H54 (cell line): ENCODE measurements around the gene RNFT1.
"Not testable (repeated sequence)": the region's sequence is repeated elsewhere in the genome, so short reads cannot be mapped to it uniquely, and the experiment has no call there.

Source experiments
- DNase-seq: peaks from one replicate; pipeline ENCODE4 v3.0.0; 2011; ENCODE audit warnings: low spot score, mixed read lengths; ENCODE audit not compliant: insufficient read length
- FAIRE-seq: peaks from 3 replicates; lab custom pipeline; 2011; peaks lifted over from hg19 to GRCh38; lab: Jason Lieb, UNC
- POLR2A ChIP-seq: IDR thresholded peaks from 2 replicates; pipeline ENCODE4 v1.6.1; 2011; ENCODE audit warnings: low read depth, mild to moderate bottlenecking, low read length

Gene RNFT1, protein sequence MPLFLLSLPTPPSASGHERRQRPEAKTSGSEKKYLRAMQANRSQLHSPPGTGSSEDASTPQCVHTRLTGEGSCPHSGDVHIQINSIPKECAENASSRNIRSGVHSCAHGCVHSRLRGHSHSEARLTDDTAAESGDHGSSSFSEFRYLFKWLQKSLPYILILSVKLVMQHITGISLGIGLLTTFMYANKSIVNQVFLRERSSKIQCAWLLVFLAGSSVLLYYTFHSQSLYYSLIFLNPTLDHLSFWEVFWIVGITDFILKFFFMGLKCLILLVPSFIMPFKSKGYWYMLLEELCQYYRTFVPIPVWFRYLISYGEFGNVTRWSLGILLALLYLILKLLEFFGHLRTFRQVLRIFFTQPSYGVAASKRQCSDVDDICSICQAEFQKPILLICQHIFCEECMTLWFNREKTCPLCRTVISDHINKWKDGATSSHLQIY

DNA sequence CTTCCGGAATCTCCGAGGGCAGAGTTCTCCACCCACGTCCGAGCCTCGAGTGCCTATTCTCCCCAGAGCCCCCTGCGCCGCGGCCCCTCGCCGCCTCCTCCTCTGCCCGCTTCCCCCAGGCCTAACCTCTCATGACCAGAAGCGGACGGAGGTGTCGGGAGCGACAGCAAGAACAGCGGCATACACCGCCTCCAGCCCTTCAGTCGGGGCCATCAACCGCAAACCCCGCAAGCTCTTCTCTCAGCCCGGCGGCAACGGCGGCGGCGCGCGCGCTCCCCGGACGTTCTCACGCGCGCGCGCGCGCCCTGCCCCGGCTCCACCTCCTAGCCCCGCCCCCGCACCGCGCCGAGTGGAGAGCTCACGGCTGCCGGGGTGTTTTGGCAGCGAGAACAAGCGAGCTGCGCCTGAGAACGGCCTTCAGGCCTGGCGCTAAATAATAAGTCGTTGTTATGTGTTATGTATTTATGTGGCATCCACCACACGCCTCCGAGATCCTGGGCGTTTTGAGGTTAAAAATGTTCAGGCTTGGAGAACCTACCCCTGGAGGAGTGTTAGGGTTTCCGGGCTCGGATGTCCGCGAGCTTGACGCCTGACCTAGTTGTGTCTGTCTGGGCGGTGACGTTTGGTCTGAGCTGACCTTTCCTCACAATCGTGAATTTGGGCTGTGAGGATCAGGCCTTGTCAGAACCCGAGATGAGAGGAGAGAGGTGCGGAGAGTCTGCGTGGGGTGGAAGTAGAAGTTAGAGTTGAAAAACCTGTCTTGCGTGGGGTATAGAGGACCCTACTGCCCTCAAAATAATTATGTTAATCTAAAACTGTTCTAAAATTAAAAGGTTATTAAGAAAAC is at the start of gene RNFT1:
TSS of gene RNFT1 (minus strand) at position 259 of the 847 bp plus-strand sequence. CDS start at position 182, 77 bp downstream.
- peak; percentile 87 for TF ChIP-seq POLR2A
- DNase-seq (peak; percentile 89), FAIRE-seq (no peak)

DNA sequence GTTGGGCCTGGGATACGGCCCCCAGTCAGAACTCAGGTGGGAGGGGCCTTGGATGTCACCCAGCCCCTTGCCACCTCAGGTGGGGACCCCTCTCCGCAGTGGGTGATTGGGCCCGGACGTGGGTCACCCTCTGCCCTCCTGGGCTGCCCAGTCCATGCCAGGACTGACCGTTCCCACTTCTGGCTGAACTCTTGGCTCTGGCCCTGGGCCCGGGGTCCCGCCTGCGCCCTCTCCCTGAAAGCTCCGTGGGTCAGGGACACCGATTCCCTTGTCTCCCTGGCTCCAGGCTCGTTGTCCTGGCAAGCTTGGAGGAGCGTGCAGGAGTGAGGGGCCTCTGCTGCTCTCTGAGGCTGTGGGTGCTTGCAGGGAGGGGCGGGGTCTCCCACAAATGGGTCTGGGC is 44.8 kb upstream of the RNFT1 start:
- not testable (repeated sequence) for DNase-seq, FAIRE-seq

DNA sequence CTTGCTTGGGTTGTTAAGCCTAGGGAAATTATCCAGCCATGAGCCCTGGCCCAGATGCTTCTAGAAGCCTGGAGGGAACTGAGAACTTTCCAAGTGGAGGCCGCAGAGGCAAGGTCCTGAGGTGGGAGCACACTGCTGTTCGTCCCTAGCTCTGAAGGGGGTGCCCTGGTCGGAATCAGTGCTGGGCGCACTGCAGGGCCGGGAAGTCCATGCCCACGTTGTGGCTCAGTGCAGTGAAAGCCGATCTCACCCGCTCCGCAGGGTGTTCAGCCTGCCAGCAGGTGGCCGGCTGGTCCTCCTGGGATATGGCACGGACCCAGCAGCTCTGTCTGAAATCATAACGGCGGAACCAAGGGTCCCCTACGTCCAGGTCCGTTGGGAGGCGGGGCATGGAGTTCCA is 43.8 kb upstream of the RNFT1 start:
- not testable (repeated sequence) for DNase-seq, FAIRE-seq

DNA sequence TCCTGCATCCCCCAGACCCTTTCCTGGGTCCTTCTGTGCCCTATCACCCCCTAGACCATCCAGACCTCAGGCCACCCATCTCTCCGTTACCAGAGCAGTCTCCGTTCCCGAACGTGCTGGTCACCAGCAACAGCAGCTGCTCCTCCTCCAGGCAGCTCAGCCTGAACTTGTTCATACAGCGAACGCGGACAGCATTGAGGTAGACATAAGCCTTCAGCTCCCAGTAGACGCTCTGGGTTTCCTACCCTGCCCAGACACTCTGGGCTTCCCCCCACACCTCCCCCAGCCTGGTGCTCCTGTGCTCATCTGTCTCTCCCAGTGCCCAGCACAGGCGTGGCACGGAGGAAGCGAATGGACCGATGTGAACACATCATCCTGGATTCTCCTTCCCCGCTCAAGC is 41.6 kb upstream of the RNFT1 start:
- no peak for TF ChIP-seq POLR2A
- FAIRE-seq (no peak), DNase-seq (no peak)

DNA sequence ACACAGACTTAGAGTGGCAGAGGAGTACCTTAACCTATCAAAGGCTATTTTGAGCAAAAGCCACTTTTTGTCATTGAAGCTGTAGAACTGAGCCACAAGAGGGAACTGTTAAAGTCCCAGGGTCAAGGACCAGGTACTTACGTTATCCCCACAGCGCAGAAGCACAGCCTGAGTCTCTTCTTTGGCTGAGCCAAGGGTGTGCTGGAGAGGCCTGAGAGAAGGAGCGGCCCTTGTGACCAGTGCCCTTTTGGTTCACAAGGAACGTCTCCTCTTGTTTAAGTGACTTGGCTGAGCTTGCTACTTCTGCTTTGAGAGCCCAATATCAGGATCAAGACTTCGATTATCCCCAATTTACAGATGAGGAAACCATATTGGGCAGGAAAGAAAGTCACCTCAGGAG is 40.0 kb upstream of the RNFT1 start:
- not testable (repeated sequence) for DNase-seq, FAIRE-seq

DNA sequence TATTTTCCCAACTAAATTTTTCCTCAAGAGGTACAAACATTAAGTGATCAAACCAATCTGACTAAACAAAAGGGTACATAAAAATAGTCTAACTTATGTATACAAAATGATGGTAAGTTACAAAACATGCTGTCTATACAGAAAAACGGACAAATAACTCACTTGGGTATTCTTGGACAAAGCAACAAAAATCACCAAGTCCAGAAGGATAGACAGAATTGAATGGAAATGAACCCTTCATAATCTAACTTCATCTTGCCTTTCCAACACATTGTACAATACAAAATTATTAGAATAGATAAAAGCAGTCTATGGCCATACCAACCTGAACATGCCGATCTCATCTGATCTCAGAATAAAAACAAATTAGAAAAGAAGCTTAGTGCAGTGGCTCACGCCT is 37.9 kb upstream of the RNFT1 start:
- FAIRE-seq, DNase-seq: not testable (repeated sequence)

DNA sequence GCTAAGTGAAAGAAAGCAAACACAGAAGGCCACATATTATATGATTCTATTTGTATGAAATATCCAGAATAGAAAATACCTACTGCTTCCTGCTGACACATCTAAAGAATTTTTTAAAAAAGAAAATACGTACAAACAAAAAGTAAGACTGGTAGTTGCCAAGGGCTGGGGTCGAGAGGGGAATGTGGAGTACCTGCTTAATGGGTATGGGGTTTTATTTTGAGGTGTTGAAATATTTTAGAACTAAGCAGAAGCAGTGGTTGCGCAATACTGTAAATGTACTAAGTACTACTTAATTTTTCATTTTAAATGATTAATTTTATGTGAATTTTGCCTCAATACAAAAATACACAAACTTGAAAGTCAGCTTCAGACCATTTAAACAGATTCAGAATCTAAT is 32.1 kb upstream of the RNFT1 start:
- DNase-seq, result not testable (repeated sequence)
- FAIRE-seq, result peak; percentile 75

DNA sequence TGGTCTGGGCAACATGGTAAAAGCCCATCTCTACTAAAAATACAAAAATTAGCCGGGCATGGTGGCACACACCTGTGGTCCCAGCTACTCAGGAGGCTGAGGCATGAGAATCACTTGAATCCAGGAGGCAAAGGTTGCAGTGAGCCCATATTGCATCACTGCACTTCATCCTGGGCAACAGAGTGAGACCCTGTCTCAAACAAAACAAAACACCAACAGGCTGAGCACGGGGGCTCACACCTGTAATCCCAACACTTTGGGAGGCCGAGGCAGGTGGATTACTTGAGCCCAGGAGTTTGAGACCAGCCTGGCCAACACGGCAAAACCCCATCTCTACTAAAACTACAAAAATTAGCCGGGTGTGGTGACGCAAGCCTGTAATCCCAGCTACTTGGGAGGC is 10.6 kb upstream of the RNFT1 start:
- FAIRE-seq, DNase-seq: not testable (repeated sequence)

DNA sequence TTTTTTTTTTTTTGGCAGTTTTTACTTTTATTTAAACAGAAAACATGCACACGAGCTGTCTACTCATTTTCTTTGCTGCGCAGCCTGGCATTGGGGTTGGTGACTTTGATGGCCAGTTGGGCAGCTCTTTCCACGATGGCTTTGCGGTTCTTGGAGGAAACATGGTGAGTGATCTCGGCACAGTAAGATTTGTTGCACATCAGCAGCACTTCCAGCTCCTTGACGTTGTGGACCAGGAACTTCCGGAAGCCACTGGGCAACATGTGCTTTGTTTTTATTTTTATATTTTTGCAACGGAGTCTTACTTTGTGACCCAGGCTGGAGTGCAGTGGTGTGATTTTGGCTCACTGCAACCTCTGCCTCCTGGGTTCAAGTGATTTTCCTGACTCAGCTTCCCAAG is 8.9 kb upstream of the RNFT1 start:
- FAIRE-seq, DNase-seq: not testable (repeated sequence)

DNA sequence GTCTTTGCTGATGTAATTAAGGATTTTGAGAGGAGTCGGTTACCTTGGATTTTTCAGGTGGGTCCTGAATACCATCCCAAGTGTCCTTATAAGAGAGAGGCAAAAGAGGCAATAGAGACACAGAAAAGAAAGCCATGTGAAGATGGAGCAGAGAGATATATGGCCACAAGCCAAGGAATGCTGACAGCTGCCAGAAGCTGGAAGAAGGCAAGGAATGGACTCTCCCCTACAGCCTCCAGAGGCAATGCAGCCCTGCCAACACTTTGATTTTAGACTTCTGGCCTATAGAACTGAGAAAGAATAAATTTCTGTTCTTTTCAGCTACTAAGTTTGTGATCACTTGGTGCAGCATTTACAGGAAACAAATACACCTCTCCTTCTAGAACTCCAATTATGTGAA is 8.2 kb upstream of the RNFT1 start:
- DNase-seq, result no peak
- FAIRE-seq, result no peak
- TF ChIP-seq POLR2A, result no peak

DNA sequence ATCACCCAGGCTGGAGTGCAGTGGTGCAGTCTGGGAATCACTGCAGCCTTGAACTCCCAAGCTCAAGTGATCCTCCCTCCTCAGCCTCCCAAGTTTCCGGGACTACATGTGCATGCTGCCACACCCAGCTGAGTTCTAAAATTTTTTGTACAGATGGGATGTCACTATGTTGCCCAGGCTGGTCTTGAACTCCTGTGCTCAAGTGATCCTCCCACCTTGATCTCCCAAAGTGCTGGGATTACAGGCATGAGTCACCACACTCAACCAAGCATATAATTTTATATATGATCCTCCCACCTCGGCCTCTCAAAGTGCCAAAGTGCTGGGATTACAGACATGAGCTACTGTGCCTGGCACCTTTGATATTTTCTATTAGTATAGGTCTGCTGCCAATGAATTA is 7.2 kb upstream of the RNFT1 start:
- DNase-seq, FAIRE-seq: not testable (repeated sequence)

DNA sequence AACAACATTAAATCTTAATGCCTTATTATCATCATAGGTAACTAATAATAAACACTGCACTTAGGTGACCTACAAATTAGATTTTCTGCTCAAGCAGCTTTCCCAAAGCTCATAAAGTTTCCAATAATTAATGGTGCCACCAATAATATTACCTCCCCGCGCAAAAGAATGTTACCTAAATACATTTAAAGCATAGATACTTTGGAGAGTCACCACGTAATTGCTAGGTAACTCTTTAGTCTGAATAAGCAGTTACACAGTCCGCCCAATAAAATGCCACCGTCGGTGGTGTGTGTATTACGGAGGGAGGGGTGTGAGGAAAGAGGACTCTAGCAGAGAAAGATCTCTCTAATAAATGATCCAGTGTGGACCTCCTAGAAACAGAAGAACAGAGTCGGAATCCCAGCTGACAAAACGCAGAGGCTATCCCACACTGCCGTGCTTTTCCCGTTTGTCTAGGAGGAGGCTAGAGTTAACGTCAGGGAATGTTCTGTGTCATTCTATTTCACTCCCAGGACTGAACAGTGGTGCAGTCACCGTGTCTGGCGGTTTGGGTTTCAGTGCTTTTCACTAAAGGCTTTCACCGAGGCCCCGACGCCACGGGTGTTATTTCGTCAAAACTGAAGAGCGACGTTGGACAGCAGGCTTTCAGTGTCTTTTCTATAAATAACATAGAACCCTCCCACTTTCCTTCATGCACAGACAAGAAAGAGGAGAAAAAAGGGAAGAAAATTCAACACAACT is 630 bp downstream of the RNFT1 start:
- DNase-seq, result peak; percentile 53
- no peak for FAIRE-seq
- no peak for TF ChIP-seq POLR2A

DNA sequence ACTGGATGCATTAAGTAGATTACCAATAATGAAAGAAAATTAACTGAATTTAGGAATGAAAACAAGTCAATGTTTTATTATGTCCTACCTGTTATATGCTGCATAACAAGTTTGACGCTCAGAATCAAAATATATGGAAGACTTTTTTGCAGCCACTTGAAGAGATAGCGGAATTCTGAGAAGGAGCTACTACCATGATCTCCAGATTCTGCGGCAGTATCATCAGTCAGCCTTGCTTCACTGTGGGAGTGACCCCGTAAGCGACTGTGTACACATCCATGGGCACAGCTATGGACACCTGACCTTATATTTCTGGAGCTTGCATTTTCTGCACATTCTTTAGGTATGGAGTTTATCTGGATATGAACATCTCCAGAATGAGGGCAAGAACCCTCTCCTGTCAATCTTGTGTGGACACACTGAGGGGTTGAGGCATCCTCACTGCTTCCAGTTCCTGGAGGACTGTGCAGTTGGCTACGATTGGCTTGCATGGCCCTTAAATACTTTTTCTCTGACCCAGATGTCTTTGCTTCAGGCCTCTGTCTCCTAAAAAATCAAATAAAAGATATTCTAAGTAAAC is 1.7 kb downstream of the RNFT1 start:
- DNase-seq (no peak), FAIRE-seq (no peak)
- TF ChIP-seq POLR2A, result no peak

DNA sequence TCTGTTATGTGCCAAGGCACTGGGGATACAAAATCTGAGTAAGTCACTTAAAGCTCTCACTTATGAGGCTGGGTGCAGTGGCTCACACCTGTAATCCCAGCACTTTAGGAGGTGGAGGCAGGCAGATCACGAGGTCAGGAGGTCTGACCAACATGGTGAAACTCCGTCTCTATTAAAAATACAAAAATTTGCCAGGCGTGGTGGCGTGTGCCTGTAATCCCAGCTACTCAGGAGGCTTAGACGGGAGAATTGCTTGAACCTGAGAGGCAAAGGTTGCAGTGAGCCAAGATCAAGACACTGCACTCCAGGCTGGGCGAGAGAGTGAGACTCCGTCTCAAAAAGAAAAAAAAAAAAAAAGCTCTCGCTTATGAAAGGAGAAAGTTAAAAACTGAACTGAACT is 5.0 kb downstream of the RNFT1 start:
- not testable (repeated sequence) for FAIRE-seq, DNase-seq
